ENCODE results near the gene WDR74.
"Not testable (repeated sequence)": the region's sequence is repeated elsewhere in the genome, so short reads cannot be mapped to it uniquely, and the experiment has no call there.

DNA sequence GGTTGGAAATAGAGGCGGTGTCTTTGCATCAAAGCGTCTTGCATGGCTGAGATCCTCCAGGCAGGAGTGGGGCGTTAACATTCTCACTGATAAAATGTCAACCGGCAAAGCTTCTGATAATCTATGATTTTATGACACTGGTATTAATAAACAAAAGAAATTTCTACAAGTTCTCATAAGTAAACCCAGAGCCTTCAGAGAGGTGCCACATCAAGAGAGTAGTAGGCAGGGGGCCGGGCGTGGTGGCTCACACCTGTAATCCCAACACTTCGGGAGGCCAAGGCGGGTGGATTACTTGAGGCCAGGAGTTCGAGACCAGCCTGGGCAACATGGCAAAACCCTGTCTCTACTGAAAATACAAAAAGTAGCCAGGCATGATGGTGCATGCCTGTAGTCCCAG, 3.5 kb upstream of the WDR74 start:
- TF ChIP-seq, protein P1, sequence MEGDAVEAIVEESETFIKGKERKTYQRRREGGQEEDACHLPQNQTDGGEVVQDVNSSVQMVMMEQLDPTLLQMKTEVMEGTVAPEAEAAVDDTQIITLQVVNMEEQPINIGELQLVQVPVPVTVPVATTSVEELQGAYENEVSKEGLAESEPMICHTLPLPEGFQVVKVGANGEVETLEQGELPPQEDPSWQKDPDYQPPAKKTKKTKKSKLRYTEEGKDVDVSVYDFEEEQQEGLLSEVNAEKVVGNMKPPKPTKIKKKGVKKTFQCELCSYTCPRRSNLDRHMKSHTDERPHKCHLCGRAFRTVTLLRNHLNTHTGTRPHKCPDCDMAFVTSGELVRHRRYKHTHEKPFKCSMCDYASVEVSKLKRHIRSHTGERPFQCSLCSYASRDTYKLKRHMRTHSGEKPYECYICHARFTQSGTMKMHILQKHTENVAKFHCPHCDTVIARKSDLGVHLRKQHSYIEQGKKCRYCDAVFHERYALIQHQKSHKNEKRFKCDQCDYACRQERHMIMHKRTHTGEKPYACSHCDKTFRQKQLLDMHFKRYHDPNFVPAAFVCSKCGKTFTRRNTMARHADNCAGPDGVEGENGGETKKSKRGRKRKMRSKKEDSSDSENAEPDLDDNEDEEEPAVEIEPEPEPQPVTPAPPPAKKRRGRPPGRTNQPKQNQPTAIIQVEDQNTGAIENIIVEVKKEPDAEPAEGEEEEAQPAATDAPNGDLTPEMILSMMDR (IDR thresholded peaks at IDR 0.05; ENCODE audit: insufficient read depth, low read depth, low read length) = not testable (repeated sequence)
- TF ChIP-seq EZH2 (IDR thresholded peaks at IDR 0.05; ENCODE audit: insufficient read depth, low read length) = not testable (repeated sequence)

All from astrocyte (in vitro differentiated cells and primary cell).